GM12878 (cell line): Measurements from ENCODE around the gene SEC11C. TPM values are rescaled to one million over a fixed set of nuclear protein-coding genes. Genes with fewer than 3 reads are reported as not detected.

ENCODE experiments used
- ATAC-seq: fragments of 200-7000 bp; cut with Tn5 transposase; 3 replicates; pipeline ENCODE4 v1.9.1; 2020; ENCODE audit warnings: mild to moderate bottlenecking, moderate library complexity
- BruUV-seq: library from RNA; stranded (reverse); fragments of 400-500 nt; replicated peaks from 2 replicates; lab custom pipeline; 2021; lab: Mats Ljungman, UMichigan
- CTCF ChIA-PET: fragments of 300-600 bp; sonication (Branson Sonifier 250); formaldehyde crosslinking; extraction: SDS; loops from one replicate; lab custom pipeline; 2021; ENCODE audit warnings: inconsistent platforms; lab: Yijun Ruan, JAX
- POLR2A ChIA-PET: fragments of 350-600 bp; formaldehyde crosslinking; extraction: SDS; loops from one replicate; lab custom pipeline; 2021; ENCODE audit warnings: inconsistent platforms; lab: Charles Lee
- RAD21 ChIA-PET: fragments of 300-600 bp; sonication (Branson Sonifier 250); formaldehyde crosslinking; loops from one replicate; lab custom pipeline; 2023; ENCODE audit warnings: antibody characterized with exemption; ENCODE audit not compliant: unreplicated experiment; lab: Charles Lee
- SMC1A ChIA-PET: fragments of 300-600 bp; sonication (Branson Sonifier 250); formaldehyde crosslinking; loops from one replicate; lab custom pipeline; 2023; ENCODE audit not compliant: unreplicated experiment, uncharacterized antibody; lab: Charles Lee
- DNase-seq: peaks from one replicate; pipeline ENCODE4 v3.0.0-alpha.2; 2011; ENCODE audit warnings: low read depth, low spot score
- FAIRE-seq: peaks from 3 replicates; lab custom pipeline; 2011; peaks lifted over from hg19 to GRCh38; lab: Jason Lieb, UNC
- H2AFZ ChIP-seq: 2 replicates; pipeline ENCODE4 v1.6.0; 2011; ENCODE audit warnings: low read depth, low read length, control low read depth; ENCODE audit not compliant: control insufficient read depth
- H3K27ac ChIP-seq: 2 replicates; pipeline ENCODE4 v1.5.1; 2011; ENCODE audit warnings: control low read depth; ENCODE audit not compliant: control insufficient read depth, insufficient read depth
- H3K27me3 ChIP-seq, 2 experiments: replicated peaks in 1 of 2; 2 replicates each; pipeline versions ENCODE4 v1.6.0 to v1.6.1; 2011; ENCODE audit warnings: low read length in 1 of 2; ENCODE audit not compliant: control insufficient read depth in 2 of 2, insufficient read depth in 2 of 2
- H3K36me3 ChIP-seq, 2 experiments: 2 replicates each; pipeline ENCODE4 v1.5.1; 2011; ENCODE audit warnings: low read length in 1 of 2; ENCODE audit not compliant: control insufficient read depth in 2 of 2, insufficient read depth in 2 of 2
- H3K4me1 ChIP-seq: 2 replicates; pipeline ENCODE4 v1.6.1; 2011; ENCODE audit warnings: mild to moderate bottlenecking, low read length, moderate library complexity, mixed read lengths; ENCODE audit not compliant: control insufficient read depth, insufficient read depth
- H3K4me2 ChIP-seq: 2 replicates; pipeline ENCODE4 v1.6.0; 2011; ENCODE audit warnings: control low read depth; ENCODE audit not compliant: control insufficient read depth, insufficient read depth
- H3K4me3 ChIP-seq: fragments of 200-600 bp; sonication (generic); 2 replicates; pipeline ENCODE4 v1.5.1; 2016
- H3K79me2 ChIP-seq: 2 replicates; pipeline ENCODE4 v1.6.0; 2011; ENCODE audit warnings: low read length; ENCODE audit not compliant: control insufficient read depth, insufficient read depth
- H3K9ac ChIP-seq: 2 replicates; pipeline ENCODE4 v1.8.0; 2011; ENCODE audit warnings: low read length, control low read depth, mixed read lengths; ENCODE audit not compliant: control insufficient read depth, insufficient read depth
- H3K9me3 ChIP-seq: replicated peaks from 3 replicates; pipeline ENCODE4 v1.5.1; 2011; ENCODE audit warnings: mild to moderate bottlenecking, low read length; ENCODE audit not compliant: control insufficient read depth, insufficient read depth
- H4K20me1 ChIP-seq: 2 replicates; pipeline ENCODE4 v1.6.0; 2011; ENCODE audit not compliant: control insufficient read depth, insufficient read depth
- CBX5 ChIP-seq: sonication (generic); IDR thresholded peaks from 2 replicates; pipeline ENCODE4 v1.6.1; 2016; ENCODE audit warnings: low read depth, moderate library complexity, mild to moderate bottlenecking, inconsistent platforms
- FOXK2 ChIP-seq: fragments of 450-650 bp; IDR thresholded peaks from 2 replicates; pipeline ENCODE4 v1.6.1; 2017; ENCODE audit warnings: mild to moderate bottlenecking, moderate library complexity
- FOXM1 ChIP-seq: IDR thresholded peaks from 2 replicates; pipeline ENCODE4 v1.6.1; 2012; ENCODE audit warnings: low read depth, mild to moderate bottlenecking, inconsistent platforms, low read length, moderate library complexity
- IKZF1 ChIP-seq: fragments of 450-650 bp; conservative IDR thresholded peaks from 2 replicates; pipeline ENCODE4 v1.6.1; 2017; ENCODE audit warnings: antibody characterized with exemption, mild to moderate bottlenecking
- IKZF2 ChIP-seq, 2 experiments: fragments of 450-650 bp; IDR thresholded peaks; 2 replicates each; pipeline ENCODE4 v1.6.1; 2017; ENCODE audit warnings: mild to moderate bottlenecking in 2 of 2, moderate library complexity in 2 of 2
- MTA3 ChIP-seq: IDR thresholded peaks from 2 replicates; pipeline ENCODE4 v1.6.1; 2012; ENCODE audit warnings: low read length, inconsistent platforms, borderline replicate concordance
- NFYA ChIP-seq: IDR thresholded peaks from 2 replicates; pipeline ENCODE4 v1.6.1; 2011; ENCODE audit warnings: low read depth, mild to moderate bottlenecking, low read length, improper control_type of control experiment, borderline replicate concordance
- POLR2A ChIP-seq: IDR thresholded peaks from 2 replicates; pipeline ENCODE4 v1.6.1; 2011; ENCODE audit warnings: low read depth, mild to moderate bottlenecking, low read length
- SMAD5 ChIP-seq: IDR thresholded peaks from 2 replicates; pipeline ENCODE4 v1.6.1; 2016; ENCODE audit warnings: antibody characterized with exemption, low read depth
- SREBF1 ChIP-seq: IDR thresholded peaks from 2 replicates; pipeline ENCODE4 v1.6.1; 2012; ENCODE audit warnings: mild to moderate bottlenecking, low read length
- SUZ12 ChIP-seq: fragments of 200-600 bp; sonication (generic); IDR thresholded peaks from one replicate; pipeline ENCODE4 v1.6.1; 2018; ENCODE audit warnings: antibody characterized with exemption, mild to moderate bottlenecking; ENCODE audit not compliant: unreplicated experiment
- TAF1 ChIP-seq: IDR thresholded peaks from 2 replicates; pipeline ENCODE4 v1.6.1; 2011; ENCODE audit warnings: mild to moderate bottlenecking, low read depth, low read length, borderline replicate concordance
- ZBED1 ChIP-seq: IDR thresholded peaks from 2 replicates; pipeline ENCODE4 v1.6.1; 2016; ENCODE audit warnings: borderline replicate concordance
- ZZZ3 ChIP-seq: IDR thresholded peaks from 2 replicates; pipeline ENCODE4 v1.6.1; 2011; ENCODE audit warnings: low read depth; ENCODE audit not compliant: control insufficient read depth, insufficient read length
- in situ Hi-C: fragments of 300-500 bp; cut with MboI; formaldehyde crosslinking; loops from 9 replicates; pipeline ENCODE4 v1.14.3; 2018; ENCODE audit warnings: mixed read lengths
- intact Hi-C: fragments of 100-400 bp; cut with micrococcal nuclease; formaldehyde crosslinking; loops from one replicate; pipeline ENCODE4 v1.14.2; 2022; ENCODE audit not compliant: unreplicated experiment
- polyA plus RNA-seq, 11 experiments: library from polyadenylated mRNA; depleted of rRNA in 4 of 11; unstranded in 6 of 11; stranded (reverse) in 5 of 11; fragments of >200 nt; fragmentation: Nextera tagmentation in 4 of 11; fragmentation: Illumina TruSeq in 1 of 11; extraction: Ambion mirVana in 4 of 11; extraction: Trizol in 1 of 11; gene quantifications; 1 replicate in 1 of 11; 2 replicates in 10 of 11; pipeline versions ENCODE4 v1.2.1 to v1.2.3, GENCODE V29; 2011 to 2016; ENCODE audit warnings: inconsistent platforms in 2 of 11, missing spikeins in 2 of 11, low read depth in 1 of 11
- total RNA-seq, 4 experiments: library from RNA; depleted of rRNA in 3 of 4; stranded (reverse); fragments of >200 nt in 3 of 4; fragmentation: Illumina TruSeq in 1 of 4; extraction: Trizol in 1 of 4; gene quantifications; 2 replicates each; pipeline versions ENCODE4 v1.2.1 to v1.2.3, GENCODE V29; 2013 to 2021
- TF ChIP-seq, protein P1 (sequence below): IDR thresholded peaks from 2 replicates; pipeline ENCODE4 v1.6.1; 2012; ENCODE audit warnings: low read length, inconsistent platforms
- TF ChIP-seq, protein P2 (sequence below): fragments of 450-650 bp; IDR thresholded peaks from 2 replicates; pipeline ENCODE4 v1.6.1; 2018; ENCODE audit warnings: borderline replicate concordance, mild to moderate bottlenecking; ENCODE audit not compliant: partially characterized antibody
- TF ChIP-seq, protein P3 (sequence below): IDR thresholded peaks from 2 replicates; pipeline ENCODE4 v1.6.1; 2012; ENCODE audit warnings: low read depth, low read length, improper control_type of control experiment

The SEC11C gene
- total and polyA plus RNA-seq, 10 of the 15 experiments (the other 5 are each of a cell fraction or from before 2014, with no cell fraction given), result 124 to 649 (median 211) TPM

DNA sequence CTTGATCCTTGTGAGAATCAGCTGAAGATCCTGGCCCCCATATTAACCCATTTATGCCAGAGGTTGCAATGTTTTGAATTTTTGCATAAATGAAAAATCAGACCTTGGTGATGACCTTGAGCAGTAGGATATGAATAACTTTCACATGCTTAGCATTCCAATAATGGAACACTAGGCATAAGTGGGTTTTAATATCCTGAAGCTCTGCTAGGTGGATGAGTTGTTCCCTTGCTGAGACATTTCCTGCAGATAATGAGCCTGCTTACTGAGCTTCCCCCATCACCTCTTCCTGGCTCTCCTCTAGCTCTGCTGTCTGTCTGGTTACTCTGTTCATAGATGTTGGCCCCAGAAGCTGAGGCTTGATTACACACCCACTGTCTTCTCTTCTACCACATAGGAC, 25.5 kb upstream of the SEC11C start:
- ChIA-PET POLR2A (no interaction called here), CTCF (interaction anchor here (0.7 kb wide), 1 partner anchor 98 kb away, joined by 3 read pairs; no protein-coding TSS in a partner anchor), SMC1A (no interaction called here), RAD21 (no interaction called here)
- no peak overlapping the region for H2AFZ ChIP-seq
- in situ Hi-C loops, result no loop called here
- no peak overlapping the region for H3K27ac ChIP-seq
- no peak overlapping the region for H3K4me3 ChIP-seq
- no peaks in the 10 kb centered on the region for H4K20me1 ChIP-seq
- ATAC-seq (no peak), FAIRE-seq (no peak), DNase-seq (no peak)
- intact Hi-C loops, result no loop called here
- no peaks in the 10 kb centered on the region for H3K4me1 ChIP-seq
- no TSS peak for BruUV-seq
- no peaks in the 10 kb centered on the region for H3K9me3 ChIP-seq
- H3K27me3 ChIP-seq, result peaks cover 3% of the 10 kb centered on the region in 2 experiments; a peak in 1 of 4 replicates
- no peaks in the 10 kb centered on the region for H3K79me2 ChIP-seq
- H3K4me2 ChIP-seq, result no peak overlapping the region
- no peak overlapping the region for H3K9ac ChIP-seq
- H3K36me3 ChIP-seq, result no peaks in the 10 kb centered on the region
- TF ChIP-seq IKZF2 (IDR thresholded peaks at IDR 0.05) (no peak), SUZ12 (no peak), CBX5 (no peak), MTA3 (no peak), ZBED1 (no peak), TAF1 (no peak), FOXK2 (no peak), POLR2A (no peak), ZZZ3 (no peak), FOXM1 (no peak), SREBF1 (no peak), IKZF1 (no peak), NFYA (no peak), SMAD5 (no peak)
- TF ChIP-seq, protein P1, sequence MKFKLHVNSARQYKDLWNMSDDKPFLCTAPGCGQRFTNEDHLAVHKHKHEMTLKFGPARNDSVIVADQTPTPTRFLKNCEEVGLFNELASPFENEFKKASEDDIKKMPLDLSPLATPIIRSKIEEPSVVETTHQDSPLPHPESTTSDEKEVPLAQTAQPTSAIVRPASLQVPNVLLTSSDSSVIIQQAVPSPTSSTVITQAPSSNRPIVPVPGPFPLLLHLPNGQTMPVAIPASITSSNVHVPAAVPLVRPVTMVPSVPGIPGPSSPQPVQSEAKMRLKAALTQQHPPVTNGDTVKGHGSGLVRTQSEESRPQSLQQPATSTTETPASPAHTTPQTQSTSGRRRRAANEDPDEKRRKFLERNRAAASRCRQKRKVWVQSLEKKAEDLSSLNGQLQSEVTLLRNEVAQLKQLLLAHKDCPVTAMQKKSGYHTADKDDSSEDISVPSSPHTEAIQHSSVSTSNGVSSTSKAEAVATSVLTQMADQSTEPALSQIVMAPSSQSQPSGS, result no peak
- TF ChIP-seq, protein P2, sequence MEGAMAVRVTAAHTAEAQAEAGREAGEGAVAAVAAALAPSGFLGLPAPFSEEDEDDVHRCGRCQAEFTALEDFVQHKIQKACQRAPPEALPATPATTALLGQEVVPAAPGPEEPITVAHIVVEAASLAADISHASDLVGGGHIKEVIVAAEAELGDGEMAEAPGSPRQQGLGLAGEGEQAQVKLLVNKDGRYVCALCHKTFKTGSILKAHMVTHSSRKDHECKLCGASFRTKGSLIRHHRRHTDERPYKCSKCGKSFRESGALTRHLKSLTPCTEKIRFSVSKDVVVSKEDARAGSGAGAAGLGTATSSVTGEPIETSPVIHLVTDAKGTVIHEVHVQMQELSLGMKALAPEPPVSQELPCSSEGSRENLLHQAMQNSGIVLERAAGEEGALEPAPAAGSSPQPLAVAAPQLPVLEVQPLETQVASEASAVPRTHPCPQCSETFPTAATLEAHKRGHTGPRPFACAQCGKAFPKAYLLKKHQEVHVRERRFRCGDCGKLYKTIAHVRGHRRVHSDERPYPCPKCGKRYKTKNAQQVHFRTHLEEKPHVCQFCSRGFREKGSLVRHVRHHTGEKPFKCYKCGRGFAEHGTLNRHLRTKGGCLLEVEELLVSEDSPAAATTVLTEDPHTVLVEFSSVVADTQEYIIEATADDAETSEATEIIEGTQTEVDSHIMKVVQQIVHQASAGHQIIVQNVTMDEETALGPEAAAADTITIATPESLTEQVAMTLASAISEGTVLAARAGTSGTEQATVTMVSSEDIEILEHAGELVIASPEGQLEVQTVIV, result no peak
- TF ChIP-seq, protein P3, sequence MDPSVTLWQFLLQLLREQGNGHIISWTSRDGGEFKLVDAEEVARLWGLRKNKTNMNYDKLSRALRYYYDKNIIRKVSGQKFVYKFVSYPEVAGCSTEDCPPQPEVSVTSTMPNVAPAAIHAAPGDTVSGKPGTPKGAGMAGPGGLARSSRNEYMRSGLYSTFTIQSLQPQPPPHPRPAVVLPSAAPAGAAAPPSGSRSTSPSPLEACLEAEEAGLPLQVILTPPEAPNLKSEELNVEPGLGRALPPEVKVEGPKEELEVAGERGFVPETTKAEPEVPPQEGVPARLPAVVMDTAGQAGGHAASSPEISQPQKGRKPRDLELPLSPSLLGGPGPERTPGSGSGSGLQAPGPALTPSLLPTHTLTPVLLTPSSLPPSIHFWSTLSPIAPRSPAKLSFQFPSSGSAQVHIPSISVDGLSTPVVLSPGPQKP, result no peak
